ENCODE results near the gene SIGLEC7. TPM values are rescaled to one million over a fixed set of nuclear protein-coding genes. Genes with fewer than 3 reads are reported as not detected.
"Not testable (repeated sequence)": the region's sequence is repeated elsewhere in the genome, so short reads cannot be mapped to it uniquely, and the experiment has no call there.

The SIGLEC7 gene
- total RNA-seq, 4 donors from 2014 or later: 1.9 to 10.7 (median 6.3) TPM

- no peak for TF ChIP-seq CTCF (IDR thresholded peaks at IDR 0.05)
- ATAC-seq (ENCODE audit: low FRiP score) (no peak), DNase-seq (ENCODE audit: low spot score) (no peak)
These were observed 3.5 kb upstream of the SIGLEC7 start for GRCh38 chr19:51138549-51138979.

GRCh38 chr19:51139299-51140014, 2.6 kb upstream of the SIGLEC7 start:
- no peak for ATAC-seq (ENCODE audit: low FRiP score)
- DNase-seq (ENCODE audit: low spot score): no peak
- TF ChIP-seq CTCF (IDR thresholded peaks at IDR 0.05): no peak

- DNase-seq (ENCODE audit: low spot score): no peak
- no peak for ATAC-seq (ENCODE audit: low FRiP score)
- TF ChIP-seq CTCF (IDR thresholded peaks at IDR 0.05): no peak
These were observed 1.7 kb upstream of the SIGLEC7 start for GRCh38 chr19:51140441-51140840.

GRCh38 chr19:51141181-51141580, 920 bp upstream of the SIGLEC7 start:
- TF ChIP-seq CTCF (IDR thresholded peaks at IDR 0.05): no peak
- no peak for DNase-seq (ENCODE audit: low spot score)
- no peak for ATAC-seq (ENCODE audit: low FRiP score)

- ATAC-seq (ENCODE audit: low FRiP score): not testable (repeated sequence)
These were observed 841 bp downstream of the SIGLEC7 start for GRCh38 chr19:51142809-51143475.

GRCh38 chr19:51143486-51143885, 1.4 kb downstream of the SIGLEC7 start:
- ATAC-seq (ENCODE audit: low FRiP score) (no peak), DNase-seq (ENCODE audit: low spot score) (no peak)
- TF ChIP-seq CTCF (IDR thresholded peaks at IDR 0.05): no peak

More at GRCh38 chr19:51142809-51143475, 841 bp downstream of the SIGLEC7 start:
- DNase-seq (ENCODE audit: low spot score): not testable (repeated sequence)

- DNase-seq (ENCODE audit: low spot score) (no peak), ATAC-seq (ENCODE audit: low FRiP score) (no peak)
- TF ChIP-seq CTCF (IDR thresholded peaks at IDR 0.05): no peak
These were observed 2.5 kb downstream of the SIGLEC7 start for GRCh38 chr19:51144482-51145045.

All from omental fat pad (tissue), 4 donors.